NCI-H82 (cell line): Measurements from ENCODE around the gene FAM168B.

Experiments used
- DNase-seq: peaks from one replicate; lab custom pipeline; 2025; lab: John Stamatoyannopoulos, UW

FAM168B gene

DNA sequence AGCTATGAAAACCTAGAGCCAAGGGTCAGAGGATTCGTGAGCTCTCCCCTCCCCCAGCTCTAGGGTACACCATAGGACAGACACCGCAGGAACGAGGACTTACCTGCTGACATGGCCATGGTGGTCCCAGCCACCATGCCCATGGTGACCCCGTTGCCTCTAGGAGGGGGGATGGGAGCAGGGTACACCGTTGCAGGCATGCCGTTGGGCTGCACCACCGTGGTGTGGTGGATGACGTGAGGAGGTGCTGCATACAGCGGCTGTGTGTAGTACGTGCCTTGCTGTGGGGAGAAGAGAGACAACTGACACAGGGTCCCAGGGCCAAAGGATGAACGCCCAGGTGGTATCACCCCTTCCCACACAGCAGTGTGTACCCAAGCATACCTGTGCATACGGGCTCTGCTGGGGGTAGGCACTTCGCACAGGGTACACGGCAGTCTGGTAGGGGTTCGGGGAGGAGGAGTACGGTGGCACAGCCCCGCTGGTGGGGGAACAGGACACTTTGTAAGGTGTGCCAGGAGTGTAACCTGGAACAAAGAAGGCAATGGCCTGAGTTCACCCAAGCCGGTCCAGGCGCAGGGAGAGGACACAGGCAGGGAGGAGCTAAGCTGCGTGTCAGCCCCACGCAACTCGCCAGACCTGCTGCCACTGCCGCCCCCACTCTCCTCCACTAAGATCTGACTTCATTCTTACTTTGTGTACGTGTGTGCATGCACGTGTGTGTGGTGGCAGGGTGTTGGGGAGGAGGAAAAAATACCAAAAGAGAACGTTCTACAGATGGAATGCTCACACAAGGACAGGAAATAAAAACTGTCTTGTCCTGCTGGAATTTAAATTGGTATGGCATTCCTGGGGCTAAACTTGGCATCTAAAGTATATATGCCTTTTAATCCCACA, 37.8 kb downstream of the FAM168B start:
- no peak for DNase-seq

GRCh38 chr2:131054488-131054887, 38.8 kb downstream of the FAM168B start:
- DNase-seq, result no peak

GRCh38 chr2:131052741-131053263, 40.5 kb downstream of the FAM168B start:
- no peak for DNase-seq

DNA sequence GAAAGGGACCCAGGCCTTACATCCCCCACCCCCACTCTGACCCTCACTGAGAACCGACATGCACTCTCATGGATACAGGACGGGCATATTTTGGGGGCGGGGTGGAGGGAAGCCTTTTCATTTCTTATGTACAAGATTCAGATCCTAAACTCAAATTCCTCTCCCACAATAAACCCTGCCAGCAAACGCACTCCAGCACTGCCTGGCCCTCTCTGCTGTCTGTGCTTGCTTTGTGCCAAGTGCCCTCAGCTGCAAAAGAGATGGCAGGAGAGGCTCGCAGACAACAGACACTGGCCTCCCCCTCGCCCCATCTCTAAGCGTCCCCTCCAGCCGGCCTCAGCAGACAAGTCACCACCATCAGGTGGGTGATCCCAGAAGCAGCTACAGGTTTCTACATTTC, 42.4 kb downstream of the FAM168B start:
- DNase-seq, result no peak

- DNase-seq, result no peak
Measured at GRCh38 chr2:131049150-131049718, 44.0 kb downstream of the FAM168B start.

DNA sequence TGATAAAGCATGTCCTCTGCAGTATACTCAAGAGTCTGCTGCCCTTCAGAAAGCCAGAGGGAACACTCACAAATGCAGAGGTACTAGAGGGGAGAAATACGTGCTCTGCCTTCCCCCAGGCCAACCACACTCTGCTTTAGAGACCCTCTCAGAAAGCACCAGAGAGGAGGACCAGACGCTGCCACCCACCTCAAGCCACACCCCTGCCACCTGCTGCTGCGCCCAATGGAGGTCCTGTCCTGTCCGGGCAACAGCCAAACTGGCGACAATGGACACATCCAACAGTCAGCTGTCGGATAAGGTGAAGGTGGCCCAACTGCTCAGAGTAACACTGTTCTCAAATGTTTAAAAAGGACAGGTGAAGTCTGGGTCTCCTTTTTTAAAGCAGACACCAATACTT, 44.6 kb downstream of the FAM168B start:
- no peak for DNase-seq

DNA sequence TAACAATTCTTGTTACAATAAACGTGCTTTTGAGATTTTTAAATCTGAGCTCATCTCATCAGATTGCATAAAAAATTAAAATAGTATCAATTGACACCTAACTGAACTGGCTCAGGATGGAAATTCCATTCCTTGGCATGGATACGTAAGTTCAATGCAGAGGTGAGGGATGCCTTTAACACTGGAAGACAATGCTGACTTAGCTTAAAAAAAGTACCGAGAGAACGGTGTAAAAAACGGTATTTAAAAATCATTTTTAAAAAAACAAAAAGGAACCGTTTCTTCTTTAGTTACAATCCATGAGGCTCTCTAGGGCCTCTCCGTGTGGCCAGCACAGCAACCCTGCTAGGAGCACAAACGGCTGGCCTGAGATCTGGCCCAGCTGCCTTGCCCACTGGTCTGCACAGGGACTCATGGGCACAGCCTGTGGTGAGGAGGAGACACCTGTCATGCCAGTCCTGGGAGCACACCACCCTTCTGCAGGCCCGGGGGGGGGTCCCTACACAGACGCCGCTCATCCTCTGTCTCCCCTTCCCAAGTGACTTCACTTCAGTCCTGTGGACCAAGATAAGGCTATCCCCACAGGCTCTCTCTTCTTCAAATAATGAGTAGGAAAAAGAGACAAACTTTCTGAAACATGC, 45.2 kb downstream of the FAM168B start:
- no peak for DNase-seq

- no peak for DNase-seq
Measured at GRCh38 chr2:131046918-131047652, 46.2 kb downstream of the FAM168B start.

GRCh38 chr2:131046028-131046917, 47.0 kb downstream of the FAM168B start:
- no peak for DNase-seq

- DNase-seq, result no peak
Measured at GRCh38 chr2:131045286-131046027, 47.8 kb downstream of the FAM168B start.

- no peak for DNase-seq
Measured at GRCh38 chr2:131044757-131045150, 48.5 kb downstream of the FAM168B start.

DNA sequence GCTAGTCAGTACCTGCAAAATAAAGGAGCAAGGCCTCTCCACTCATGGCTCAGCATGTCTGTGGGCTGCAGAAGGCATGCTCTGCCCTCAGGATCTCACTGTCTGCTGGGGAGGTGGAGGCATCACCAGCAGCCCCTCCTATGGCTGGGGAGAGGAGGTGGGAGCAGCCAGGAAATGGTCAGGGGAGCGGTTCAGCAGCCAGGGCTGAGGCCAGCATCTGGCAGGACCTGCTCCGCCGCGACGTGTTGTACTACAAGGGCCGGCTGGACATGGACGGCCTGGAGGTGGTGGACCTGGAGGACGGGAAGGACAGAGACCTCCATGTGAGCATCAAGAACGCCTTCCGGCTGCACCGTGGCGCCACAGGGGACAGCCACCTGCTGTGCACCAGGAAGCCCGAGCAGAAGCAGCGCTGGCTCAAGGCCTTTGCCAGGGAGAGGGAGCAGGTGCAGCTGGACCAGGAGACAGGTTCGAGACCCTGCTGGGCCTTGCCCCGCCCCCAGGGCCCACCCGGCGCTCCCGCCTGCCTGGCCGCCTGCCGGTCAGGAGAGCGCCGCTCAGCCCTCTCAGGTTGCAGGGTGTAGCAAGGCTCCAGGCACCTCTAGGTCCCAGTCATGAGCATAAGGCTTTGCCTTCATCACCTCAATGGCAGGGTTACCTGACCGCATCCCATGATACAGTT, 49.0 kb downstream of the FAM168B start:
- DNase-seq, result no peak

DNA sequence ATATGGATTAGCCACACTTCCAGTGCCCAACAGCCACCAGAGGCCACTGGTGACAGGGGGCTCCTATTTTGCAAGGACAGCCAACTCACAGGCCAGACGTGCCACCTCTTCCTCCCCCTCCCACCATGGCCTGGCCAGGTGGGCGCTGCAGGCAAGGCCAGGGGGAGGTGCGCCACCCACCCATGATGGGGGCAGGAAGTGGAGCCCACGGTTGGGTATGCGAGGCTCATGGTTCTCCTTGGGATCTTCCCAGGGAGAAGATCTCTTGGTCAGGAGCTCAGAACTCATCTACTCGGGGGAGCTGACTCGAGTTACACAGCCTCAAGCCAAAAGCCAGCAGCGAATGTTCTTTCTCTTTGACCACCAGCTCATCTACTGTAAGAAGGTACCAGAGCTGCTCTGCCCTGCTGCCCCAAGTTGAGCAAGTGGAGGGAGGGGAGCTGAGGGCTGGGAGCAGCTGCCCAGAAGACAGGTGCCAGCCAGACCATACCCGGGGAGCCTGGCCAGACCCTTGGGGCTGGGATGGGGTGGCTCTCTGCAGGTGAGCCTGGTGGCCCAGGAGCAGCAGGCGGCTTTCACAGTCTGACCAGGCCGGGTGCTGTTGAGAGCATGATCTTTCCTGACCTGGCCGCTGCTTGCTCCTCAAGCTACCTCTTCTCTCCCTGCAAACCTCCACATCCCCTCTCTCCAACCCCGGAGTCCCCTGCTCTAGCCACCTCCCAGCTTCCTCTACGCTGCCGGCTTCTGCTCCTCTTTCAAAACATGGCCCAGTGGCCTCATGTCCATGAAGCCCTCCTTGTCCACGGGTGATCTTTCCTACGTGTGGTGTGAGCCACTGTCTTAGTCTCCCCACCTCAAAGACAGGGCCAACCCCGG, 49.8 kb downstream of the FAM168B start:
- DNase-seq, result no peak

GRCh38 chr2:131042148-131042775, 51.0 kb downstream of the FAM168B start:
- DNase-seq, result no peak

GRCh38 chr2:131041402-131042147, 51.7 kb downstream of the FAM168B start:
- no peak for DNase-seq

GRCh38 chr2:131040661-131041401, 52.4 kb downstream of the FAM168B start:
- no peak for DNase-seq
